ENCODE measurements around the gene SLC25A21. TPM values are rescaled to one million over a fixed set of nuclear protein-coding genes. Genes with fewer than 3 reads are reported as not detected.

SLC25A21 gene
- total RNA-seq, 4 donors from 2014 or later = 0.82 to 11.1 TPM; not detected in 2

- Histone ChIP-seq H3K27me3 (no peaks in the 10 kb centered on the region), H3K36me3 (no peaks in the 10 kb centered on the region), H3K9me3 (no peaks in the 10 kb centered on the region), H3K4me3 (no peak overlapping the region), H3K27ac (no peak overlapping the region), H3K4me1 (no peaks in the 10 kb centered on the region)
- in situ Hi-C loops (cut with MboI; ENCODE audit: low pct_ligation_motif_present in 1 of 4, low pct_unique_long_range_greater_than_20kb in 1 of 4, low sequenced_read_pairs in 3 of 4) = no loop called here
- intact Hi-C loops (cut with DNase I; ENCODE audit: low total_unique reads) = no loop called here
- TF ChIP-seq CTCF (IDR thresholded peaks at IDR 0.05) = no peak
- TF ChIP-seq EP300 (IDR thresholded peaks at IDR 0.05; ENCODE audit: low read depth) = no peak
- TF ChIP-seq POLR2A (IDR thresholded peaks at IDR 0.05) = no peak
- TF ChIP-seq POLR2AphosphoS5 (IDR thresholded peaks at IDR 0.05) = no peak
- WGBS, 2 donors (ENCODE audit: low coverage in 1 of 2) = 74 to 78% methylated on average over 2 of the region's 2 CpGs
- DNase-seq = no peak
Observed at GRCh38 chr14:36879558-36879957, 292.8 kb downstream of the SLC25A21 start.

GRCh38 chr14:36874396-36875138, 297.8 kb downstream of the SLC25A21 start:
- in situ Hi-C loops (cut with MboI; ENCODE audit: low pct_ligation_motif_present in 1 of 4, low pct_unique_long_range_greater_than_20kb in 1 of 4, low sequenced_read_pairs in 3 of 4) (no loop called here), intact Hi-C loops (cut with DNase I; ENCODE audit: low total_unique reads) (no loop called here)
- 45 to 53% methylated on average over 6 of the region's 6 CpGs for WGBS, 2 donors (ENCODE audit: low coverage in 1 of 2)
- Histone ChIP-seq H3K27me3 (no peaks in the 10 kb centered on the region), H3K36me3 (no peaks in the 10 kb centered on the region), H3K4me3 (no peak overlapping the region), H3K9me3 (no peaks in the 10 kb centered on the region), H3K4me1 (no peaks in the 10 kb centered on the region), H3K27ac (no peak overlapping the region)
- TF ChIP-seq POLR2AphosphoS5 (IDR thresholded peaks at IDR 0.05) (no peak), EP300 (IDR thresholded peaks at IDR 0.05; ENCODE audit: low read depth) (no peak), POLR2A (IDR thresholded peaks at IDR 0.05) (no peak), CTCF (IDR thresholded peaks at IDR 0.05) (no peak)
- DNase-seq = no peak

- H3K27ac ChIP-seq = no peak overlapping the region
- no peaks in the 10 kb centered on the region for H3K27me3 ChIP-seq
- no peak for TF ChIP-seq CTCF (IDR thresholded peaks at IDR 0.05)
- TF ChIP-seq POLR2A (IDR thresholded peaks at IDR 0.05) = no peak
- TF ChIP-seq EP300 (IDR thresholded peaks at IDR 0.05; ENCODE audit: low read depth) = no peak
- no peak for TF ChIP-seq POLR2AphosphoS5 (IDR thresholded peaks at IDR 0.05)
- intact Hi-C loops (cut with DNase I; ENCODE audit: low total_unique reads) = no loop called here
- no peaks in the 10 kb centered on the region for H3K36me3 ChIP-seq
- H3K9me3 ChIP-seq = no peaks in the 10 kb centered on the region
- in situ Hi-C loops (cut with MboI; ENCODE audit: low pct_ligation_motif_present in 1 of 4, low pct_unique_long_range_greater_than_20kb in 1 of 4, low sequenced_read_pairs in 3 of 4) = no loop called here
- DNase-seq = no peak
- no peaks in the 10 kb centered on the region for H3K4me1 ChIP-seq
- H3K4me3 ChIP-seq = no peak overlapping the region
- WGBS, 2 donors (ENCODE audit: low coverage in 1 of 2) = 76 to 100% methylated on average over 1 to 4 of the region's 5 CpGs
Observed at GRCh38 chr14:36870776-36871175, 301.6 kb downstream of the SLC25A21 start.

GRCh38 chr14:36869125-36869524, 303.3 kb downstream of the SLC25A21 start:
- intact Hi-C loops (cut with DNase I; ENCODE audit: low total_unique reads) (no loop called here), in situ Hi-C loops (cut with MboI; ENCODE audit: low pct_ligation_motif_present in 1 of 4, low pct_unique_long_range_greater_than_20kb in 1 of 4, low sequenced_read_pairs in 3 of 4) (no loop called here)
- TF ChIP-seq CTCF (IDR thresholded peaks at IDR 0.05) (no peak), POLR2AphosphoS5 (IDR thresholded peaks at IDR 0.05) (no peak), POLR2A (IDR thresholded peaks at IDR 0.05) (no peak), EP300 (IDR thresholded peaks at IDR 0.05; ENCODE audit: low read depth) (no peak)
- Histone ChIP-seq H3K27ac (no peak overlapping the region), H3K9me3 (no peaks in the 10 kb centered on the region), H3K4me3 (no peak overlapping the region), H3K4me1 (no peaks in the 10 kb centered on the region), H3K27me3 (no peaks in the 10 kb centered on the region), H3K36me3 (no peaks in the 10 kb centered on the region)
- 50 to 74% methylated on average over 1 of the region's 1 CpG for WGBS, 2 donors (ENCODE audit: low coverage in 1 of 2)
- DNase-seq = no peak
